PC-3 (cell line): Measurements from ENCODE around the gene REXO1.

Experiments
- CTCF ChIP-seq: fragments of 300-600 bp; sonication (generic); conservative IDR thresholded peaks from 2 replicates; pipeline ENCODE4 v1.5.1; 2017; ENCODE audit warnings: antibody characterized with exemption, low read depth, mild to moderate bottlenecking, low read length
- EZH2 ChIP-seq: fragments of 300-600 bp; sonication (generic); IDR thresholded peaks from one replicate; pipeline ENCODE4 v1.6.1; 2017; ENCODE audit warnings: antibody characterized with exemption, mild to moderate bottlenecking, low read length; ENCODE audit not compliant: unreplicated experiment

GRCh38 chr19:1854542-1855039, 6.3 kb upstream of the REXO1 start:
- TF ChIP-seq CTCF = no peak
- no peak for TF ChIP-seq EZH2
